Keratinocyte (primary cell): ENCODE data around the gene GNPTAB. TPM values are rescaled to one million over a fixed set of nuclear protein-coding genes. Genes with fewer than 3 reads are reported as not detected.

Experiments used
- DNase-seq: peaks from one replicate; pipeline ENCODE4 v3.0.0-alpha.2; 2011; ENCODE audit warnings: low read depth, missing footprints, low spot score
- FAIRE-seq: peaks from 2 replicates; lab custom pipeline; 2011; peaks lifted over from hg19 to GRCh38; lab: Jason Lieb, UNC
- H2AFZ ChIP-seq: 2 replicates; pipeline ENCODE4 v1.6.0; 2012; ENCODE audit warnings: low read length, control low read depth, inconsistent platforms; ENCODE audit not compliant: control insufficient read depth
- H3K27ac ChIP-seq: 2 replicates; pipeline ENCODE4 v1.5.1; 2011; ENCODE audit warnings: low read length; ENCODE audit not compliant: control insufficient read depth, insufficient read depth
- H3K27me3 ChIP-seq: 3 replicates; pipeline ENCODE4 v1.6.0; 2011; ENCODE audit warnings: low read length; ENCODE audit not compliant: control insufficient read depth, insufficient read depth; ENCODE audit errors: extremely low read depth
- H3K36me3 ChIP-seq, 2 experiments: 2 replicates in 1 of 2; 3 replicates in 1 of 2; pipeline ENCODE4 v1.5.1; 2011; ENCODE audit warnings: low read length in 2 of 2, mild to moderate bottlenecking in 1 of 2; ENCODE audit not compliant: control insufficient read depth in 2 of 2, insufficient read depth in 2 of 2; ENCODE audit errors: extremely low read depth in 1 of 2
- H3K4me1 ChIP-seq: 3 replicates; pipeline ENCODE4 v1.5.1; 2011; ENCODE audit warnings: low read length; ENCODE audit not compliant: control insufficient read depth, insufficient read depth; ENCODE audit errors: extremely low read depth
- H3K4me2 ChIP-seq: 3 replicates; pipeline ENCODE4 v1.6.0; 2011; ENCODE audit warnings: low read depth, low read length; ENCODE audit not compliant: control insufficient read depth, insufficient read depth; ENCODE audit errors: extremely low read depth
- H3K4me3 ChIP-seq, 3 experiments: fragments of 200-600 bp in 1 of 3; sonication (generic) in 1 of 3; 2 replicates in 2 of 3; 3 replicates in 1 of 3; pipeline ENCODE4 v1.5.1; 2011 to 2016; ENCODE audit warnings: low read length in 3 of 3, mild to moderate bottlenecking in 3 of 3, control low read depth in 2 of 3, inconsistent platforms in 1 of 3, low read depth in 1 of 3, mixed read lengths in 1 of 3, mixed run types in 1 of 3, moderate library complexity in 1 of 3; ENCODE audit not compliant: control insufficient read depth in 2 of 3, insufficient read depth in 2 of 3; ENCODE audit errors: extremely low read depth in 1 of 3
- H3K79me2 ChIP-seq: 2 replicates; pipeline ENCODE4 v1.6.0; 2012; ENCODE audit warnings: low read length; ENCODE audit not compliant: control insufficient read depth, insufficient read depth
- H3K9ac ChIP-seq: 3 replicates; pipeline ENCODE4 v1.6.0; 2011; ENCODE audit warnings: low read length; ENCODE audit not compliant: control insufficient read depth, insufficient read depth; ENCODE audit errors: extremely low read depth
- H3K9me1 ChIP-seq: 3 replicates; pipeline ENCODE4 v1.6.0; 2011; ENCODE audit warnings: low read length; ENCODE audit not compliant: control insufficient read depth, insufficient read depth; ENCODE audit errors: extremely low read depth
- H3K9me3 ChIP-seq: 2 replicates; pipeline ENCODE4 v1.5.1; 2012; ENCODE audit warnings: low read depth, low read length; ENCODE audit not compliant: control insufficient read depth
- H4K20me1 ChIP-seq: 3 replicates; pipeline ENCODE4 v1.6.0; 2011; ENCODE audit warnings: low read length; ENCODE audit not compliant: control insufficient read depth, insufficient read depth; ENCODE audit errors: extremely low read depth
- CTCF ChIP-seq, 3 experiments: IDR thresholded peaks in 1 of 3; conservative IDR thresholded peaks in 1 of 3; optimal IDR thresholded peaks in 1 of 3; 2 replicates in 2 of 3; 3 replicates in 1 of 3; pipeline versions ENCODE3 to v1.5.1; 2011; ENCODE audit warnings: low read length in 3 of 3, mild to moderate bottlenecking in 3 of 3, moderate library complexity in 2 of 3, control low read depth in 1 of 3, inconsistent platforms in 1 of 3; ENCODE audit not compliant: insufficient read depth in 2 of 3; ENCODE audit errors: extremely low read depth in 1 of 3
- EZH2 ChIP-seq: IDR thresholded peaks from one replicate; pipeline ENCODE4 v1.6.1; 2012; ENCODE audit warnings: inconsistent platforms, mild to moderate bottlenecking, low read length, moderate library complexity
- dilution Hi-C: fragments of 300-500 bp; cut with MboI; formaldehyde crosslinking; loops from one replicate; pipeline ENCODE4 v1.7.0; 2020; ENCODE audit warnings: low sequenced_read_pairs; ENCODE audit not compliant: extremely low pct_ligation_motif_present
- polyA plus RNA-seq, 5 experiments: library from polyadenylated mRNA; depleted of rRNA in 3 of 5; stranded (reverse) in 3 of 5; stranded (forward) in 1 of 5; unstranded in 1 of 5; fragments of >200 nt; gene quantifications; 1 replicate in 1 of 5; 2 replicates in 3 of 5; 3 replicates in 1 of 5; pipeline versions ENCODE4 v1.2.1 to v1.2.3, GENCODE V29; 2011 to 2012; ENCODE audit warnings: missing spikeins in 2 of 5, low read depth in 1 of 5, low replicate concordance in 1 of 5

GNPTAB gene
- polyA plus RNA-seq, 1 donor (not counting 4 experiments of a cell fraction or from before 2014, with no cell fraction given): 35.7 TPM

GRCh38 chr12:101732318-101732717, 98.4 kb downstream of the GNPTAB start:
- Histone ChIP-seq H3K36me3 (no peaks in the 10 kb centered on the region), H3K4me2 (no peak overlapping the region), H3K4me3 (no peak overlapping the region), H4K20me1 (no peaks in the 10 kb centered on the region), H2AFZ (no peak overlapping the region), H3K9me3 (no peaks in the 10 kb centered on the region), H3K27me3 (no peaks in the 10 kb centered on the region), H3K9ac (no peak overlapping the region), H3K4me1 (no peaks in the 10 kb centered on the region), H3K27ac (no peak overlapping the region), H3K9me1 (no peaks in the 10 kb centered on the region), H3K79me2 (no peaks in the 10 kb centered on the region)
- DNase-seq: no peak
- no peak for FAIRE-seq
- dilution Hi-C loops: no loop called here
- TF ChIP-seq EZH2: no peak
- no peak for TF ChIP-seq CTCF (optimal IDR thresholded peaks at IDR 0.05 in 1 of 3, IDR thresholded peaks at IDR 0.05 in 1 of 3, conservative IDR thresholded peaks at IDR 0.05 in 1 of 3; ENCODE audit: extremely low read depth in 1 of 3, insufficient read depth in 2 of 3, low read length in 3 of 3)

- no peak for TF ChIP-seq CTCF (optimal IDR thresholded peaks at IDR 0.05 in 1 of 3, IDR thresholded peaks at IDR 0.05 in 1 of 3, conservative IDR thresholded peaks at IDR 0.05 in 1 of 3; ENCODE audit: extremely low read depth in 1 of 3, insufficient read depth in 2 of 3, low read length in 3 of 3)
- no peak for TF ChIP-seq EZH2
- DNase-seq: no peak
- dilution Hi-C loops: no loop called here
- no peak overlapping the region for H3K4me3 ChIP-seq
- H3K27me3 ChIP-seq: no peaks in the 10 kb centered on the region
- H4K20me1 ChIP-seq: no peaks in the 10 kb centered on the region
- H3K27ac ChIP-seq: no peak overlapping the region
- H2AFZ ChIP-seq: no peak overlapping the region
- H3K4me2 ChIP-seq: no peak overlapping the region
- H3K9ac ChIP-seq: no peak overlapping the region
- no peaks in the 10 kb centered on the region for H3K36me3 ChIP-seq
- H3K9me3 ChIP-seq: no peaks in the 10 kb centered on the region
- H3K4me1 ChIP-seq: no peaks in the 10 kb centered on the region
- no peaks in the 10 kb centered on the region for H3K9me1 ChIP-seq
- no peaks in the 10 kb centered on the region for H3K79me2 ChIP-seq
- FAIRE-seq: no peak
Measured at GRCh38 chr12:101729842-101730241, 100.9 kb downstream of the GNPTAB start.
